Measurements from ENCODE around the gene SENP5.

GRCh38 chr3:196974661-196975060 lies 106.9 kb downstream of the SENP5 start:
- TF ChIP-seq CTCF (IDR thresholded peaks at IDR 0.05; ENCODE audit: poor library complexity) (no peak), EZH2 (IDR thresholded peaks at IDR 0.05; ENCODE audit: borderline replicate concordance) (no peak)
